ENCODE results near the gene MRPS26.

The MRPS26 gene

DNA sequence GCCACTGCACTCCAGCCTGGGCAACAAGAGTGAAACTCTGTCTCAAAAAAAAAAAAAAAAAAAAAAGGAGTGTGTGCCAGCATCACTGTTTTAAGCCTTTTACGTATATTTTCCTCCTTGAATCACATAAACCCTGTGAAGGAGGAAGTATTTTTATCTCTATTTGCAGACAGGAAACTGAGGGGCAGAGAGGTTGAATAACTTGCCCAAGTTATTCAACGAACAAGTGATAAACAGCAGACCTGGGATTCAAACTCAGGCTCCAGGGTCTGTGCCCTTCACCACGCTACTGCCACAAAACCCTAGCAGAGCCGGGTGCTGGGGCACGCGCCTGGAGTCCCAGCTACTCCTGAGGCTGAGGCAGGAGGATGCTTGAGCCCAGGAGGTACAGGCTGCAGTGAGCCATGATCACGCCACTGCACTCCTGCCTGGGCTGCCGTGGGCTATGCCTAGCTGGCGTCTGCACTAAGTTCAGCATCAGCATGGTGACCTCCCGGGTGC, 48.1 kb downstream of the MRPS26 start:
- TF ChIP-seq POLR2A (IDR thresholded peaks at IDR 0.05; ENCODE audit: low read length) (no peak), GATA1 (IDR thresholded peaks at IDR 0.05; ENCODE audit: low read depth, low read length) (no peak)
- DNase-seq = no peak

DNA sequence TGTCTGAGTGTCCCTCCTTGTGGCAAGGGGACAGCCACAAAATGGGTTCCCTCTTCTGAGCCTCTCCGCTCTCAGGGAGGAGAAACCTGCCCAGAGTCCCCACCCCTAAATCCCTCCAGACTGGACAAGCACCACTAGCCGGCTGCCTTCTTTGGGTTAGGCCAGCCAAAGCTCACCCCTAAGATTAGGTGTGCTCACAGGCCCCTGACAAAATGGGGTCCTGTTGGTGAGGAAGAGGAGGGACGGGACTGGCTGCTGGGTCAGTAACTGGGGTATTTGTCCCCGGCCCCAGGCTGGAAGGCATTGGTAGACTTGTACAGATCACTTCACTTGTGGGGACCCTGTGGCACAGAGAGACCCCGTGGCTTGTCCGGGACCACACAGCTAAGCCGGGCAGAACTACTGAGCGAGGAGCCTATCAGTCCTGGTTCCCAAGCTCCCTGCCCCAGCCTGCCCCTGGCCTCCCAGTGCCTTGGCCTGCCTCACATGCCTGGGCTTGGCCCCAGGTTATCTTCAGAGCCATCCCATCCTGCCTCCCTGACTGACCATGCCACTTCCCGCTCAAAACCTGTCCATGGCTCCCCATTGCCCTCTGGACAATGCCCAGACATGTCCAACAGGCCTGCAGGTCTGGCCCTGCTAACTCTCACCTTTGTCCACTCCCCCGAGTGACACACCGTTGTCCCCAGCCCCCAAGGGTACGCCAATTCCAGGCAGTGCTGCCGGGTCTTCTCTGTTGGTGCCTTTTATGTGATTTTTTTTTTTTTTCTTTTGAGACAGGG, 49.2 kb downstream of the MRPS26 start:
- TF ChIP-seq POLR2A (IDR thresholded peaks at IDR 0.05; ENCODE audit: low read length) (no peak), GATA1 (IDR thresholded peaks at IDR 0.05; ENCODE audit: low read depth, low read length) (no peak)
- no peak for DNase-seq

All from erythroblast (primary cell).